Sigmoid colon (tissue), 4 donors: ENCODE results near the gene CENPV.

Experiments
- CTCF ChIP-seq, 4 experiments: fragments of 450-650 bp in 3 of 4; fragments of 200-600 bp in 1 of 4; IDR thresholded peaks; one replicate each; pipeline ENCODE4 v1.5.1; 2016 to 2019; ENCODE audit warnings: antibody characterized with exemption in 4 of 4, mild to moderate bottlenecking in 3 of 4, moderate library complexity in 2 of 4
- EP300 ChIP-seq, 4 donors: sonication (generic); formaldehyde crosslinking; IDR thresholded peaks; one replicate each; pipeline ENCODE4 v1.6.1; 2017; ENCODE audit warnings: antibody characterized with exemption in 4 of 4
- POLR2AphosphoS5 ChIP-seq, 4 donors: sonication (generic); formaldehyde crosslinking; IDR thresholded peaks; one replicate each; pipeline ENCODE4 v1.6.1; 2017; ENCODE audit warnings: antibody characterized with exemption in 4 of 4

GRCh38 chr17:16353317-16354174, at the start of gene CENPV:
- TF ChIP-seq EP300 (IDR thresholded peaks at IDR 0.05) (no peak), CTCF (IDR thresholded peaks at IDR 0.05) (no peak), POLR2AphosphoS5 (IDR thresholded peaks at IDR 0.05) (no peak)
